CD8-positive, alpha-beta memory T cell (primary cell): ENCODE measurements around the gene GTF2E1. TPM values are rescaled to one million over a fixed set of nuclear protein-coding genes. Genes with fewer than 3 reads are reported as not detected.
"Not testable (repeated sequence)": the region's sequence is repeated elsewhere in the genome, so short reads cannot be mapped to it uniquely, and the experiment has no call there.

Experiments used
- CTCF ChIA-PET: fragments of 350-600 bp; sonication (Branson Sonifier 250); formaldehyde crosslinking; loops from one replicate; lab custom pipeline; 2021; ENCODE audit warnings: antibody characterized with exemption; lab: Charles Lee
- POLR2A ChIA-PET: fragments of 350-600 bp; sonication (Branson Sonifier 250); formaldehyde crosslinking; loops from one replicate; lab custom pipeline; 2021; ENCODE audit warnings: antibody characterized with exemption; lab: Charles Lee
- DNase-seq, 5 donors: peaks; one replicate each; pipeline versions ENCODE4 v3.0.0 to v3.0.0-alpha.2; 2020 to 2022; ENCODE audit warnings: mixed read lengths in 1 of 5
- H3K27ac ChIP-seq: one replicate; pipeline ENCODE4 v1.7.0; 2013; ENCODE audit warnings: low read depth, mild to moderate bottlenecking, low read length, moderate library complexity
- H3K27me3 ChIP-seq: 2 replicates; pipeline ENCODE4 v1.7.0; 2013; ENCODE audit warnings: low read length, mild to moderate bottlenecking; ENCODE audit not compliant: insufficient read depth, poor library complexity, severe bottlenecking
- H3K36me3 ChIP-seq: 2 replicates; pipeline ENCODE4 v1.7.0; 2013; ENCODE audit warnings: mild to moderate bottlenecking, low read length, moderate library complexity; ENCODE audit not compliant: insufficient read depth
- H3K4me1 ChIP-seq: 2 replicates; pipeline ENCODE4 v1.7.0; 2013; ENCODE audit warnings: mild to moderate bottlenecking, low read length, moderate library complexity; ENCODE audit not compliant: insufficient read depth
- H3K4me3 ChIP-seq: 2 replicates; pipeline ENCODE4 v1.7.0; 2013; ENCODE audit warnings: mild to moderate bottlenecking, low read length
- H3K9me3 ChIP-seq: 2 replicates; pipeline ENCODE4 v1.7.0; 2013; ENCODE audit warnings: mild to moderate bottlenecking, low read length
- H3K27ac Mint-ChIP-seq, 8 donors: one replicate each; pipeline ENCODE4 v1.8.0; 2020 to 2021; ENCODE audit warnings: mixed read lengths in 8 of 8, mild to moderate bottlenecking in 6 of 8, inconsistent platforms in 3 of 8, moderate library complexity in 3 of 8
- H3K27me3 Mint-ChIP-seq, 2 donors: one replicate each; pipeline ENCODE4 v1.8.0; 2020 to 2021; ENCODE audit warnings: mixed read lengths in 2 of 2, mild to moderate bottlenecking in 1 of 2, moderate library complexity in 1 of 2
- H3K36me3 Mint-ChIP-seq, 3 donors: one replicate each; pipeline ENCODE4 v1.8.0; 2020 to 2021; ENCODE audit warnings: mixed read lengths in 3 of 3, inconsistent platforms in 1 of 3, mild to moderate bottlenecking in 1 of 3
- H3K4me1 Mint-ChIP-seq, 3 donors: one replicate each; pipeline ENCODE4 v1.8.0; 2020 to 2021; ENCODE audit warnings: mixed read lengths in 3 of 3, inconsistent platforms in 1 of 3, mild to moderate bottlenecking in 1 of 3
- H3K4me3 Mint-ChIP-seq, 7 donors: one replicate each; pipeline ENCODE4 v1.8.0; 2020 to 2021; ENCODE audit warnings: mixed read lengths in 7 of 7, mild to moderate bottlenecking in 6 of 7, moderate library complexity in 4 of 7, inconsistent platforms in 2 of 7
- H3K9me3 Mint-ChIP-seq, 5 donors: one replicate each; pipeline ENCODE4 v1.8.0; 2020 to 2022; ENCODE audit warnings: mixed read lengths in 5 of 5, mild to moderate bottlenecking in 3 of 5, moderate library complexity in 2 of 5, inconsistent platforms in 1 of 5
- polyA plus RNA-seq: library from polyadenylated mRNA; unstranded; fragments of 300-500 nt; fragmentation: Illumina TruSeq; gene quantifications from one replicate; pipeline ENCODE4 v1.2.3, GENCODE V29; 2021
- total RNA-seq, 2 experiments: library from RNA; stranded (reverse); gene quantifications; one replicate each; pipeline ENCODE4 v1.2.3, GENCODE V29; 2021

The GTF2E1 gene
- total and polyA plus RNA-seq, 3 experiments from 2014 or later = 14.3 to 27.8 (median 25.9) TPM

DNA sequence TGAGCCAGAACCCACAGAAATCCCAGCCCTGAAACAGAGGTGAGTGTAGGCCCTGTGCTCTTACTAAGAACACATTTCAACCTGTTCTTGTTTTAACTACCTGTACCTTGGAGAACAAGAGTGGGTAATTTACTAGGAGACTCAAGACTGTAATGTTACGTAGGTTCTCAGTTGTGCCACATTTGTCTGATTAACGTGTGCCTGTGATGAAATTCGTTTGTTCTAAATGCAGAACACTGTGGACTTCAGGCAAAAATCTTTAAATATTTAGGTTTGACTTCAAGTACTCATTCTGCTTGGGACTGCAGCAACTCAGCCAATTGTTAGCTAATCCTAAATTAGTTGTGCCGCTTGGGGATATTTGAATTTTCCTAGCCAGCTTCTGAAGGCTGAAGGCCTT lies 28.3 kb downstream of the GTF2E1 start:
- Histone ChIP-seq H3K4me3 (no peak overlapping the region), H3K27me3 (no peaks in the 10 kb centered on the region), H3K27ac (no peak overlapping the region), H3K9me3 (no peaks in the 10 kb centered on the region), H3K4me1 (no peaks in the 10 kb centered on the region), H3K36me3 (peaks cover 7% of the 10 kb centered on the region)
- CTCF ChIA-PET = interaction anchor here (1.0 to 2.2 kb wide), 2 partner anchors 24 kb away, joined by 4 to 6 read pairs; no protein-coding TSS in a partner anchor
- Mint-ChIP-seq H3K4me1 (peaks cover 25 to 45% (median 44%) of the 10 kb centered on the region in 3 donors), H3K9me3 (no peaks in the 10 kb centered on the region), H3K4me3 (no peak overlapping the region), H3K36me3 (peaks cover 0 to 33% (median 8%) of the 10 kb centered on the region in 3 donors), H3K27ac (no peak overlapping the region), H3K27me3 (no peaks in the 10 kb centered on the region)
- POLR2A ChIA-PET = no interaction called here
- DNase-seq = no peak

DNA sequence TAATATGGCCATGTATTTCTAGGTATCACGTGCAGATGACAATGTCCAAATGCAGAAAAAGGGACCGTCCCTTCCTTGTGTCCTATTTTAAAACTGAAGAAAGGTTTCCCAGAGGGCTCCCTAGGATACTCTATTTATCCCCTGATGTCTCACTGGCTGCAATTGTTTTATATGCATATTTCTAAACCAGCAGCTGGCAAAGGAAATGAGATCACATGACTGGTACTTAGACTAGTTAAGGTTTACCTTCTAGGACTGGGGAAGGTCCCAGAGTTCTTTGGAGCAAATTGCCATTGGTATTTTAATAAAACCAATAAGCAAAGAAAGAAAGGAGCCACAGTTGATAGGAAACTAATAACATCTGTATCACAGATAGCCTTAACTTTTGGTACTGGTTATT lies 29.5 kb downstream of the GTF2E1 start:
- DNase-seq = no peak
- H3K4me3 Mint-ChIP-seq = no peak overlapping the region
- peaks cover 0 to 37% (median 11%) of the 10 kb centered on the region in 3 donors for H3K36me3 Mint-ChIP-seq
- peaks cover 16 to 35% (median 33%) of the 10 kb centered on the region in 3 donors for H3K4me1 Mint-ChIP-seq
- Histone ChIP-seq H3K4me3 (no peak overlapping the region), H3K9me3 (no peaks in the 10 kb centered on the region), H3K27me3 (no peaks in the 10 kb centered on the region), H3K4me1 (no peaks in the 10 kb centered on the region), H3K36me3 (peaks cover 18% of the 10 kb centered on the region), H3K27ac (no peak overlapping the region)
- no peaks in the 10 kb centered on the region for H3K9me3 Mint-ChIP-seq
- no peak overlapping the region for H3K27ac Mint-ChIP-seq
- CTCF ChIA-PET = interaction anchor here (2.2 kb wide), 1 partner anchor 23 kb away, joined by 6 read pairs; no protein-coding TSS in a partner anchor
- no peaks in the 10 kb centered on the region for H3K27me3 Mint-ChIP-seq
- POLR2A ChIA-PET = no interaction called here

DNA sequence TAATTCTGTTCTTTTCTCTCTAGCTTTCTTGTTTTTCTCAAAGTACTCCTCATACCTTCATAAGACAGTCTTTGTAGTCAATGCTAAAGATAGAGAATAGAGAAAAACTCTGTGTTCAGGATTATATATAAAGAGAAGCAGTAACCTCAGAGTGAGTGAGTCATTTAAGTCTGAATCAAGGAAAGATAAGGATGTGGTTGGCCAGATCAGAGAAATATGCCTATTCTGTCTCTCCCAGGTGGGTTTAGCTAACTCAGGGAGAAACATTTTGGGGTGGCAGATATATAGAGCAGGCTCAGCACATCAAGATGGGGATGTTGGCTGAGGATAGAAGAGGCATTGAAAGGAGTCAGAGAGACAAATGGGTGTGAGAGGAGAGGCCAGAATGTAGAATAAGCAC lies 31.4 kb downstream of the GTF2E1 start:
- peaks cover 19% of the 10 kb centered on the region for H3K36me3 ChIP-seq
- no peak overlapping the region for H3K27ac Mint-ChIP-seq
- no peaks in the 10 kb centered on the region for H3K4me1 ChIP-seq
- peaks cover 0 to 43% (median 12%) of the 10 kb centered on the region in 3 donors for H3K36me3 Mint-ChIP-seq
- DNase-seq = no peak
- POLR2A ChIA-PET = no interaction called here
- H3K27me3 Mint-ChIP-seq = no peaks in the 10 kb centered on the region
- no peaks in the 10 kb centered on the region for H3K9me3 ChIP-seq
- no peaks in the 10 kb centered on the region for H3K9me3 Mint-ChIP-seq
- H3K4me3 ChIP-seq = no peak overlapping the region
- CTCF ChIA-PET = no interaction called here
- H3K27ac ChIP-seq = no peak overlapping the region
- H3K4me3 Mint-ChIP-seq = no peak overlapping the region
- H3K4me1 Mint-ChIP-seq = peaks cover 9 to 22% (median 17%) of the 10 kb centered on the region in 3 donors
- H3K27me3 ChIP-seq = no peaks in the 10 kb centered on the region

DNA sequence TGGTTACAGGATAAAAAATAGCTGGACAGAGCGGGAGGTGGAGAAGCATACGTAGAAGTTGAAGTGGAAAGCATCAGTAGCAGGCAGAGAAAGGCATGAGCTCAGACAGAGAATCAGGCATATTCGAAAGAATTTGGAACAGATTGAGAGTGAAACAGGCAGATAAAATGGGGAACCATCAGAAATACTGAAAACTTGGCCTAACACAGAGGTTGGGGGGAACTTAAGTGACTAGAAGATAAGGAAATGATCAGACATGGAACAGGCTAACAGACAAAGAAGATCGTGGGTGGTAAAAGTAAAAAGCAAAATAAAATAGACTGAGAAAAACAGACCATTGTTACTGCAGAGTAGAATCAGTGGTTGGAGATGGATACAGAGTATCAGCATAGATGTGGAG lies 32.9 kb downstream of the GTF2E1 start:
- no peak overlapping the region for H3K27ac Mint-ChIP-seq
- no peaks in the 10 kb centered on the region for H3K27me3 ChIP-seq
- H3K27ac ChIP-seq = no peak overlapping the region
- H3K4me1 ChIP-seq = no peaks in the 10 kb centered on the region
- CTCF ChIA-PET = no interaction called here
- no peaks in the 10 kb centered on the region for H3K27me3 Mint-ChIP-seq
- peaks cover 0 to 50% (median 11%) of the 10 kb centered on the region in 3 donors for H3K36me3 Mint-ChIP-seq
- H3K4me3 ChIP-seq = no peak overlapping the region
- no peaks in the 10 kb centered on the region for H3K9me3 Mint-ChIP-seq
- H3K36me3 ChIP-seq = peaks cover 17% of the 10 kb centered on the region
- peaks cover 5 to 12% (median 8%) of the 10 kb centered on the region in 3 donors for H3K4me1 Mint-ChIP-seq
- no peaks in the 10 kb centered on the region for H3K9me3 ChIP-seq
- H3K4me3 Mint-ChIP-seq = no peak overlapping the region
- DNase-seq = no peak
- POLR2A ChIA-PET = no interaction called here

DNA sequence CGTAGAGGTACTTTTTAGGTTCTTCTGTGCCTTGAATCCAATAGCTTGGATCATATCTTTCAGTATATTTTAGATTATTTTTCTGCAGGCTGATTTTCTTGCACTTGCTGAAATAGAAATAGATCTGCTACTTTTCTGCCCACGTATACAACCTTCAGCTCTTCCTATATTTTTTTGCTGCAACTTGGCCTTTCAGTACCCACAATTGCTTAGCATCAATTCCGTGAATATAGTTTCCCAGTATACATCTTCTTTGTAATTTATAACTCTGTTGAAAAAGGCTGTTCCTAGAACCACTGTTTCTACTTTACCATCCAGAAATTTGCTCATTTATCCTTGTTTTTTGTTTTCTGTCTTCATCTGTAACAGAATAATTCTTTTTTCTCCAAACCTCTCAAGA lies 36.2 kb downstream of the GTF2E1 start:
- Histone ChIP-seq H3K36me3 (peaks cover 17% of the 10 kb centered on the region), H3K27ac (no peak overlapping the region), H3K27me3 (no peaks in the 10 kb centered on the region), H3K4me1 (no peaks in the 10 kb centered on the region), H3K4me3 (no peak overlapping the region), H3K9me3 (no peaks in the 10 kb centered on the region)
- H3K4me1 Mint-ChIP-seq = no peaks in the 10 kb centered on the region
- no peaks in the 10 kb centered on the region for H3K9me3 Mint-ChIP-seq
- no peak overlapping the region for H3K27ac Mint-ChIP-seq
- H3K4me3 Mint-ChIP-seq = no peak overlapping the region
- ChIA-PET CTCF (no interaction called here), POLR2A (no interaction called here)
- peaks cover 0 to 44% (median 16%) of the 10 kb centered on the region in 3 donors for H3K36me3 Mint-ChIP-seq
- no peak for DNase-seq
- no peaks in the 10 kb centered on the region for H3K27me3 Mint-ChIP-seq

- Histone ChIP-seq H3K4me3 (no peak overlapping the region), H3K4me1 (no peaks in the 10 kb centered on the region), H3K36me3 (peaks cover 17% of the 10 kb centered on the region), H3K9me3 (no peaks in the 10 kb centered on the region), H3K27me3 (no peaks in the 10 kb centered on the region), H3K27ac (no peak overlapping the region)
- H3K4me3 Mint-ChIP-seq = no peak overlapping the region
- CTCF ChIA-PET = no interaction called here
- POLR2A ChIA-PET = no interaction called here
- H3K9me3 Mint-ChIP-seq = no peaks in the 10 kb centered on the region
- DNase-seq = no peak
- peak overlapping the region in 2 of 8 donors; percentile 52 to 59 for H3K27ac Mint-ChIP-seq
- no peaks in the 10 kb centered on the region for H3K27me3 Mint-ChIP-seq
- peaks cover 0 to 48% (median 16%) of the 10 kb centered on the region in 3 donors for H3K36me3 Mint-ChIP-seq
- no peaks in the 10 kb centered on the region for H3K4me1 Mint-ChIP-seq
These were observed 38.4 kb downstream of the GTF2E1 start for GRCh38 chr3:120780977-120781376.

GRCh38 chr3:120785832-120786231 lies 43.3 kb downstream of the GTF2E1 start:
- DNase-seq, H3K9me3 Mint-ChIP-seq, H3K4me3 Mint-ChIP-seq, H3K27ac ChIP-seq, H3K4me1 Mint-ChIP-seq, H3K27ac Mint-ChIP-seq, H3K27me3 Mint-ChIP-seq, H3K9me3 ChIP-seq, H3K4me1 ChIP-seq, H3K36me3 ChIP-seq, H3K27me3 ChIP-seq, POLR2A ChIA-PET, H3K4me3 ChIP-seq: not testable (repeated sequence)
- peaks cover 0 to 19% (median 12%) of the 10 kb centered on the region in 3 donors for H3K36me3 Mint-ChIP-seq
- CTCF ChIA-PET = interaction anchor here (1.1 to 1.3 kb wide), 2 partner anchors 9 to 227 kb away, joined by 4 to 6 read pairs; no protein-coding TSS in a partner anchor

- CTCF ChIA-PET = interaction anchor here (7.5 kb wide), 1 partner anchor 228 kb away, joined by 186 read pairs; no protein-coding TSS in a partner anchor
- no peaks in the 10 kb centered on the region for H3K9me3 Mint-ChIP-seq
These were observed 48.5 kb downstream of the GTF2E1 start for GRCh38 chr3:120791010-120791409.

More at GRCh38 chr3:120791010-120791409, 48.5 kb downstream of the GTF2E1 start:
- H3K4me3 ChIP-seq = no peak overlapping the region
- no peak overlapping the region for H3K27ac ChIP-seq
- H3K36me3 Mint-ChIP-seq = no peaks in the 10 kb centered on the region
- no peaks in the 10 kb centered on the region for H3K27me3 ChIP-seq
- no peaks in the 10 kb centered on the region for H3K4me1 Mint-ChIP-seq
- peak in 1 of 5 donors; percentile 30 for DNase-seq
- H3K36me3 ChIP-seq = no peaks in the 10 kb centered on the region
- no peaks in the 10 kb centered on the region for H3K27me3 Mint-ChIP-seq
- H3K9me3 ChIP-seq = no peaks in the 10 kb centered on the region
- H3K4me1 ChIP-seq = no peaks in the 10 kb centered on the region
- POLR2A ChIA-PET = no interaction called here
- no peak overlapping the region for H3K4me3 Mint-ChIP-seq
- no peak overlapping the region for H3K27ac Mint-ChIP-seq
